IMR-90 (cell line): ENCODE data around the gene LYRM9. TPM values are rescaled to one million over a fixed set of nuclear protein-coding genes. Genes with fewer than 3 reads are reported as not detected.
"Not testable (repeated sequence)": the region's sequence is repeated elsewhere in the genome, so short reads cannot be mapped to it uniquely, and the experiment has no call there.

Source experiments
- ATAC-seq: fragments of 200-7000 bp; cut with Tn5 transposase; 2 replicates; pipeline ENCODE4 v1.9.1; 2020; ENCODE audit warnings: low read depth, mild to moderate bottlenecking, moderate library complexity
- BruUV-seq: library from RNA; stranded (reverse); fragments of 400-500 nt; replicated peaks from 2 replicates; lab custom pipeline; 2021; lab: Mats Ljungman, UMichigan
- CTCF ChIA-PET: fragments of 300-600 bp; formaldehyde crosslinking; extraction: SDS; loops from one replicate; lab custom pipeline; 2021; ENCODE audit warnings: antibody characterized with exemption; lab: Yijun Ruan, JAX
- POLR2A ChIA-PET: fragments of 300-600 bp; sonication (Branson Sonifier 250); formaldehyde crosslinking; loops from one replicate; lab custom pipeline; 2022; ENCODE audit warnings: antibody characterized with exemption; ENCODE audit not compliant: unreplicated experiment; lab: Charles Lee
- DNase-seq: peaks from one replicate; pipeline ENCODE4 v3.0.0; 2013
- H2AFZ ChIP-seq: replicated peaks from 2 replicates; pipeline ENCODE3; 2013; ENCODE audit warnings: low read length, mild to moderate bottlenecking; ENCODE audit not compliant: poor library complexity
- H2AK5ac ChIP-seq: 2 replicates; pipeline ENCODE4 v1.6.1; 2013; ENCODE audit warnings: low read depth, low read length, inconsistent platforms
- H2AK9ac ChIP-seq: replicated peaks from 2 replicates; pipeline ENCODE3; 2013; ENCODE audit warnings: mild to moderate bottlenecking, low read depth, low read length, moderate library complexity; ENCODE audit not compliant: poor library complexity
- H2BK120ac ChIP-seq: 2 replicates; pipeline ENCODE4 v1.6.1; 2013; ENCODE audit warnings: low read depth, low read length, inconsistent platforms
- H2BK15ac ChIP-seq: 3 replicates; pipeline ENCODE4 v1.6.1; 2013; ENCODE audit warnings: low read depth, low read length, inconsistent platforms
- H2BK20ac ChIP-seq: 2 replicates; pipeline ENCODE4 v1.6.1; 2013; ENCODE audit warnings: low read depth, mild to moderate bottlenecking, inconsistent platforms, low read length, moderate library complexity
- H2BK5ac ChIP-seq: 2 replicates; pipeline ENCODE4 v1.6.1; 2013; ENCODE audit warnings: mild to moderate bottlenecking, low read depth, low read length, inconsistent platforms; ENCODE audit not compliant: poor library complexity, severe bottlenecking
- H3K14ac ChIP-seq: replicated peaks from 2 replicates; pipeline ENCODE4 v1.6.1; 2013; ENCODE audit warnings: low read depth, low read length, inconsistent platforms
- H3K18ac ChIP-seq: 2 replicates; pipeline ENCODE4 v1.6.1; 2013; ENCODE audit warnings: low read depth, low read length, control low read depth
- H3K23ac ChIP-seq: 2 replicates; pipeline ENCODE4 v1.6.1; 2013; ENCODE audit warnings: low read depth, low read length, inconsistent platforms
- H3K27ac ChIP-seq: 2 replicates; pipeline ENCODE4 v1.5.1; 2013; ENCODE audit warnings: mild to moderate bottlenecking, control low read depth, low read length; ENCODE audit not compliant: insufficient read depth
- H3K27me3 ChIP-seq: 2 replicates; pipeline ENCODE4 v1.6.1; 2013; ENCODE audit warnings: low read length; ENCODE audit not compliant: control insufficient read depth, insufficient read depth
- H3K36me3 ChIP-seq: 2 replicates; pipeline ENCODE4 v1.6.1; 2013; ENCODE audit warnings: low read length, mixed read lengths; ENCODE audit not compliant: control insufficient read depth, insufficient read depth
- H3K4ac ChIP-seq: 2 replicates; pipeline ENCODE4 v1.6.1; 2013; ENCODE audit warnings: low read depth, low read length, inconsistent platforms
- H3K4me1 ChIP-seq: 2 replicates; pipeline ENCODE4 v1.6.1; 2013; ENCODE audit warnings: low read length, mixed read lengths; ENCODE audit not compliant: control insufficient read depth, insufficient read depth
- H3K4me2 ChIP-seq: 2 replicates; pipeline ENCODE4 v1.6.1; 2013; ENCODE audit warnings: low read depth, mild to moderate bottlenecking, control low read depth, low read length, moderate library complexity
- H3K4me3 ChIP-seq: 2 replicates; pipeline ENCODE4 v1.5.1; 2013; ENCODE audit warnings: low read depth, mild to moderate bottlenecking, control low read depth, low read length, moderate library complexity; ENCODE audit not compliant: insufficient read depth
- H3K56ac ChIP-seq: 2 replicates; pipeline ENCODE4 v1.6.1; 2013; ENCODE audit warnings: low read length, inconsistent platforms; ENCODE audit not compliant: insufficient read depth; ENCODE audit errors: extremely low read depth
- H3K79me1 ChIP-seq, 2 experiments: 2 replicates each; pipeline ENCODE4 v1.6.1; 2013; ENCODE audit warnings: low read length in 2 of 2, inconsistent platforms in 1 of 2, low read depth in 1 of 2
- H3K9ac ChIP-seq: 2 replicates; pipeline ENCODE4 v1.6.1; 2013; ENCODE audit warnings: low read depth, low read length, control low read depth
- H3K9me1 ChIP-seq: 2 replicates; pipeline ENCODE4 v1.6.1; 2013; ENCODE audit warnings: low read length, inconsistent platforms; ENCODE audit not compliant: insufficient read depth
- H3K9me3 ChIP-seq: 2 replicates; pipeline ENCODE4 v1.6.1; 2013; ENCODE audit warnings: low read length; ENCODE audit not compliant: control insufficient read depth, insufficient read depth
- H4K20me1 ChIP-seq: 2 replicates; pipeline ENCODE4 v1.6.1; 2013; ENCODE audit warnings: low read length, inconsistent platforms; ENCODE audit not compliant: insufficient read depth
- H4K5ac ChIP-seq: 2 replicates; pipeline ENCODE4 v1.6.1; 2013; ENCODE audit warnings: mild to moderate bottlenecking, low read depth, low read length, control low read depth
- H4K8ac ChIP-seq, 2 experiments: 2 replicates each; pipeline ENCODE4 v1.6.1; 2013; ENCODE audit warnings: low read depth in 2 of 2, low read length in 2 of 2, control low read depth in 1 of 2, inconsistent platforms in 1 of 2
- H4K91ac ChIP-seq: 2 replicates; pipeline ENCODE4 v1.6.1; 2013; ENCODE audit warnings: low read depth, low read length, inconsistent platforms; ENCODE audit not compliant: insufficient read depth
- WGBS, 2 experiments: methylation state at CpG; one replicate each; pipeline versions ENCODE4 v1.1.5 to v1.1.7; 2013; ENCODE audit warnings: missing lambda C conversion rate in 2 of 2; ENCODE audit not compliant: insufficient read length in 1 of 2; ENCODE audit errors: extremely low coverage in 2 of 2; 5-methylcytosine and 5-hydroxymethylcytosine counted together
- dilution Hi-C: fragments of 300-500 bp; cut with HindIII; formaldehyde crosslinking; loops from one replicate; pipeline ENCODE4 v1.14.3; 2018; ENCODE audit warnings: low sequenced_read_pairs; ENCODE audit not compliant: unreplicated experiment
- in situ Hi-C: fragments of 300-500 bp; cut with MboI; formaldehyde crosslinking; loops from 3 replicates; pipeline ENCODE4 v1.14.3; 2019; ENCODE audit warnings: low sequenced_read_pairs, inconsistent platforms, mixed read lengths
- intact Hi-C: fragments of 100-400 bp; cut with micrococcal nuclease; formaldehyde crosslinking; loops from 2 replicates; pipeline ENCODE4 v1.10.0; 2022
- polyA plus RNA-seq, 3 experiments: library from polyadenylated mRNA; depleted of rRNA; stranded (reverse); fragments of >200 nt; gene quantifications; 2 replicates each; pipeline ENCODE4 v1.2.3, GENCODE V29; 2012; ENCODE audit warnings: low replicate concordance in 1 of 3
- total RNA-seq: library from RNA; depleted of rRNA; stranded (reverse); fragments of >200 nt; gene quantifications from 2 replicates; pipeline ENCODE4 v1.2.3, GENCODE V29; 2012

LYRM9 gene
- total and polyA plus RNA-seq, 2 of the 4 experiments (the other 2 are of a cell fraction), result 3.2 to 4.8 TPM

GRCh38 chr17:27829888-27830287 is 63.3 kb downstream of the LYRM9 start:
- H4K8ac ChIP-seq, BruUV-seq, H4K5ac ChIP-seq, CTCF ChIA-PET, intact Hi-C loops, H3K4me3 ChIP-seq, H3K27ac ChIP-seq, H3K9ac ChIP-seq, DNase-seq, H2BK20ac ChIP-seq, H3K14ac ChIP-seq, H3K4me2 ChIP-seq, H2BK120ac ChIP-seq, dilution Hi-C loops, H2BK15ac ChIP-seq, H3K9me1 ChIP-seq, H4K91ac ChIP-seq, H3K9me3 ChIP-seq, H3K56ac ChIP-seq, POLR2A ChIA-PET, H3K27me3 ChIP-seq, in situ Hi-C loops, H3K23ac ChIP-seq, H3K36me3 ChIP-seq, H3K79me1 ChIP-seq, H3K4ac ChIP-seq, H2AK5ac ChIP-seq, H2AFZ ChIP-seq, H4K20me1 ChIP-seq, H2AK9ac ChIP-seq, H2BK5ac ChIP-seq, H3K4me1 ChIP-seq, H3K18ac ChIP-seq, ATAC-seq: not testable (repeated sequence)
- whole genome bisulfite sequencing, 2 experiments, result no CpG with 5 or more reads among the region's 1 CpG

GRCh38 chr17:27829143-27829711 is 63.9 kb downstream of the LYRM9 start:
- WGBS, 2 experiments, result no CpG with 5 or more reads among the region's 2 CpGs
- DNase-seq, intact Hi-C loops, H2BK20ac ChIP-seq, H2AFZ ChIP-seq, H3K36me3 ChIP-seq, H3K23ac ChIP-seq, H2BK120ac ChIP-seq, H3K18ac ChIP-seq, POLR2A ChIA-PET, H3K4me3 ChIP-seq, H3K56ac ChIP-seq, H3K27me3 ChIP-seq, H4K20me1 ChIP-seq, H2AK9ac ChIP-seq, H2BK15ac ChIP-seq, BruUV-seq, H3K79me1 ChIP-seq, H3K9ac ChIP-seq, H2AK5ac ChIP-seq, CTCF ChIA-PET, H3K4ac ChIP-seq, H2BK5ac ChIP-seq, H3K4me2 ChIP-seq, H3K9me3 ChIP-seq, H3K14ac ChIP-seq, in situ Hi-C loops, H4K5ac ChIP-seq, H4K8ac ChIP-seq, H3K9me1 ChIP-seq, dilution Hi-C loops, H3K27ac ChIP-seq, H3K4me1 ChIP-seq, ATAC-seq, H4K91ac ChIP-seq: not testable (repeated sequence)
